ENCODE measurements around the gene CASP4. TPM values are rescaled to one million over a fixed set of nuclear protein-coding genes. Genes with fewer than 3 reads are reported as not detected.

Gene CASP4
- total RNA-seq, 1 donor from 2014 or later = not detected

- no peaks in the 10 kb centered on the region for H3K9me3 Mint-ChIP-seq (ENCODE audit: unreplicated experiment)
- H3K4me3 Mint-ChIP-seq (ENCODE audit: unreplicated experiment) = no peak overlapping the region
- DNase-seq (ENCODE audit: low spot score) = no peak
- H3K36me3 Mint-ChIP-seq (ENCODE audit: low read depth, unreplicated experiment) = no peaks in the 10 kb centered on the region
- no peak overlapping the region for H3K27ac Mint-ChIP-seq (ENCODE audit: unreplicated experiment)
- peaks cover 2% of the 10 kb centered on the region for H3K27me3 Mint-ChIP-seq (ENCODE audit: unreplicated experiment)
- TF ChIP-seq CTCF (IDR thresholded peaks at IDR 0.05; ENCODE audit: unreplicated experiment) = no peak
- H3K4me1 Mint-ChIP-seq (ENCODE audit: unreplicated experiment) = peaks cover 13% of the 10 kb centered on the region
Observed at GRCh38 chr11:104899226-104899625, 69.1 kb downstream of the CASP4 start.

GRCh38 chr11:104898685-104899013, 69.7 kb downstream of the CASP4 start:
- H3K4me3 Mint-ChIP-seq (ENCODE audit: unreplicated experiment) = no peak overlapping the region
- no peaks in the 10 kb centered on the region for H3K36me3 Mint-ChIP-seq (ENCODE audit: low read depth, unreplicated experiment)
- H3K4me1 Mint-ChIP-seq (ENCODE audit: unreplicated experiment) = peaks cover 18% of the 10 kb centered on the region
- TF ChIP-seq CTCF (IDR thresholded peaks at IDR 0.05; ENCODE audit: unreplicated experiment) = no peak
- no peaks in the 10 kb centered on the region for H3K9me3 Mint-ChIP-seq (ENCODE audit: unreplicated experiment)
- DNase-seq (ENCODE audit: low spot score) = no peak
- H3K27me3 Mint-ChIP-seq (ENCODE audit: unreplicated experiment) = no peaks in the 10 kb centered on the region
- peak overlapping the region; percentile 86 for H3K27ac Mint-ChIP-seq (ENCODE audit: unreplicated experiment)

GRCh38 chr11:104897891-104898684, 70.3 kb downstream of the CASP4 start, which contains the start of gene CASP12:
CASP12 (minus strand) TSS chr11:104898460.
- Mint-ChIP-seq H3K4me3 (ENCODE audit: unreplicated experiment) (no peak within 1 kb of the TSS), H3K36me3 (ENCODE audit: low read depth, unreplicated experiment) (no peaks in the 10 kb centered on the region), H3K27me3 (ENCODE audit: unreplicated experiment) (no peaks in the 10 kb centered on the region), H3K4me1 (ENCODE audit: unreplicated experiment) (peaks cover 18% of the 10 kb centered on the region), H3K9me3 (ENCODE audit: unreplicated experiment) (no peaks in the 10 kb centered on the region), H3K27ac (ENCODE audit: unreplicated experiment) (peak within 1 kb of the TSS; percentile 86)
- DNase-seq (ENCODE audit: low spot score) = peak; percentile 7
- no peak for TF ChIP-seq CTCF (IDR thresholded peaks at IDR 0.05; ENCODE audit: unreplicated experiment)

GRCh38 chr11:104895634-104896033, 72.7 kb downstream of the CASP4 start:
- TF ChIP-seq CTCF (IDR thresholded peaks at IDR 0.05; ENCODE audit: unreplicated experiment) = no peak
- Mint-ChIP-seq H3K27ac (ENCODE audit: unreplicated experiment) (no peak overlapping the region), H3K36me3 (ENCODE audit: low read depth, unreplicated experiment) (no peaks in the 10 kb centered on the region), H3K27me3 (ENCODE audit: unreplicated experiment) (no peaks in the 10 kb centered on the region), H3K4me3 (ENCODE audit: unreplicated experiment) (no peak overlapping the region), H3K4me1 (ENCODE audit: unreplicated experiment) (peaks cover 18% of the 10 kb centered on the region), H3K9me3 (ENCODE audit: unreplicated experiment) (no peaks in the 10 kb centered on the region)
- DNase-seq (ENCODE audit: low spot score) = no peak

- H3K27me3 Mint-ChIP-seq (ENCODE audit: unreplicated experiment) = no peaks in the 10 kb centered on the region
- H3K4me1 Mint-ChIP-seq (ENCODE audit: unreplicated experiment) = peaks cover 18% of the 10 kb centered on the region
- no peak for TF ChIP-seq CTCF (IDR thresholded peaks at IDR 0.05; ENCODE audit: unreplicated experiment)
- H3K9me3 Mint-ChIP-seq (ENCODE audit: unreplicated experiment) = no peaks in the 10 kb centered on the region
- H3K4me3 Mint-ChIP-seq (ENCODE audit: unreplicated experiment) = no peak overlapping the region
- H3K36me3 Mint-ChIP-seq (ENCODE audit: low read depth, unreplicated experiment) = no peaks in the 10 kb centered on the region
- DNase-seq (ENCODE audit: low spot score) = no peak
- no peak overlapping the region for H3K27ac Mint-ChIP-seq (ENCODE audit: unreplicated experiment)
Observed at GRCh38 chr11:104893876-104894275, 74.5 kb downstream of the CASP4 start.

All from endothelial cell (in vitro differentiated cells).